ENCODE data around the gene C18orf63. TPM values are rescaled to one million over a fixed set of nuclear protein-coding genes. Genes with fewer than 3 reads are reported as not detected.

Gene C18orf63
- total RNA-seq, 2 experiments from 2014 or later: not detected

- H3K79me2 ChIP-seq (ENCODE audit: insufficient read depth, low read depth, low read length): no peaks in the 10 kb centered on the region
- DNase-seq (ENCODE audit: low spot score): no peak
- no peak overlapping the region for H3K4me2 ChIP-seq (ENCODE audit: low read length)
- CTCF ChIA-PET (ENCODE audit: unreplicated experiment): no interaction called here
- H3K4me3 ChIP-seq (ENCODE audit: low read depth, low read length, poor library complexity, severe bottlenecking): no peak overlapping the region
- H3K9me3 ChIP-seq (ENCODE audit: low read length): no peaks in the 10 kb centered on the region
- H3K27ac ChIP-seq (ENCODE audit: low read depth, low read length, poor library complexity, severe bottlenecking): no peak overlapping the region
- no peak for TF ChIP-seq EZH2phosphoT487 (IDR thresholded peaks at IDR 0.05; ENCODE audit: borderline replicate concordance, low read depth, low read length)
- TF ChIP-seq, protein P1, sequence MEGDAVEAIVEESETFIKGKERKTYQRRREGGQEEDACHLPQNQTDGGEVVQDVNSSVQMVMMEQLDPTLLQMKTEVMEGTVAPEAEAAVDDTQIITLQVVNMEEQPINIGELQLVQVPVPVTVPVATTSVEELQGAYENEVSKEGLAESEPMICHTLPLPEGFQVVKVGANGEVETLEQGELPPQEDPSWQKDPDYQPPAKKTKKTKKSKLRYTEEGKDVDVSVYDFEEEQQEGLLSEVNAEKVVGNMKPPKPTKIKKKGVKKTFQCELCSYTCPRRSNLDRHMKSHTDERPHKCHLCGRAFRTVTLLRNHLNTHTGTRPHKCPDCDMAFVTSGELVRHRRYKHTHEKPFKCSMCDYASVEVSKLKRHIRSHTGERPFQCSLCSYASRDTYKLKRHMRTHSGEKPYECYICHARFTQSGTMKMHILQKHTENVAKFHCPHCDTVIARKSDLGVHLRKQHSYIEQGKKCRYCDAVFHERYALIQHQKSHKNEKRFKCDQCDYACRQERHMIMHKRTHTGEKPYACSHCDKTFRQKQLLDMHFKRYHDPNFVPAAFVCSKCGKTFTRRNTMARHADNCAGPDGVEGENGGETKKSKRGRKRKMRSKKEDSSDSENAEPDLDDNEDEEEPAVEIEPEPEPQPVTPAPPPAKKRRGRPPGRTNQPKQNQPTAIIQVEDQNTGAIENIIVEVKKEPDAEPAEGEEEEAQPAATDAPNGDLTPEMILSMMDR (conservative IDR thresholded peaks at IDR 0.05; ENCODE audit: low read length): no peak
- no peaks in the 10 kb centered on the region for H3K36me3 ChIP-seq (ENCODE audit: insufficient read depth, low read length)
- no peaks in the 10 kb centered on the region for H3K4me1 ChIP-seq (ENCODE audit: insufficient read depth, low read length, poor library complexity, severe bottlenecking)
- intact Hi-C loops (cut with micrococcal nuclease; ENCODE audit: unreplicated experiment): no loop called here
- no TSS peak for BruUV-seq (replicated peaks)
- no peak overlapping the region for H2AFZ ChIP-seq (ENCODE audit: low read length)
- no peaks in the 10 kb centered on the region for H4K20me1 ChIP-seq (ENCODE audit: insufficient read depth, low read length)
- no peaks in the 10 kb centered on the region for H3K9me2 ChIP-seq (ENCODE audit: insufficient read depth, low read length)
- POLR2A ChIA-PET: no interaction called here
These were observed 32.7 kb upstream of the C18orf63 start for GRCh38 chr18:74282755-74283554.

DNA sequence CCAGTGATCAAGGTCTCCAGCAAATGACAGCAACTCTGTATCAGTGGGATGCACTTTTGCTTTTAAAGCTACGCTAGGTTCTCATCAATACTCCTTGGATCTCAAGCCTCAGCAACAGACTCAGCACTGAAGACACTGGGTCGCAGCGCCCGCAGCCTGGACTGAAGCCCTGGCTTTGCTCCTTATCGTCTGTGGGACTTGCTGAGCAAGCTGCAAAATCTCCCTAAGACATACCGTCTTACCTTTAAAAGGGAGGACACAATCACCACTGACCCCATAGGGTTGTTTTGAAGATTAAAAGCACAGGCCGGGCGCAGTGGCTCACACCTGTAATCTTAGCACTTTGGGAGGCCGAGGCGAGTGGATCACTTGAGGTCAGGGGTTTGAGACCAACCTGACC, 32.0 kb upstream of the C18orf63 start:
- ChIA-PET POLR2A (no interaction called here), CTCF (ENCODE audit: unreplicated experiment) (no interaction called here)
- Histone ChIP-seq H3K9me2 (ENCODE audit: insufficient read depth, low read length) (no peaks in the 10 kb centered on the region), H3K9me3 (ENCODE audit: low read length) (no peaks in the 10 kb centered on the region), H3K36me3 (ENCODE audit: insufficient read depth, low read length) (no peaks in the 10 kb centered on the region), H3K4me2 (ENCODE audit: low read length) (no peak overlapping the region), H4K20me1 (ENCODE audit: insufficient read depth, low read length) (no peaks in the 10 kb centered on the region), H2AFZ (ENCODE audit: low read length) (no peak overlapping the region), H3K79me2 (ENCODE audit: insufficient read depth, low read depth, low read length) (no peaks in the 10 kb centered on the region), H3K4me3 (ENCODE audit: low read depth, low read length, poor library complexity, severe bottlenecking) (no peak overlapping the region), H3K27ac (ENCODE audit: low read depth, low read length, poor library complexity, severe bottlenecking) (no peak overlapping the region), H3K4me1 (ENCODE audit: insufficient read depth, low read length, poor library complexity, severe bottlenecking) (no peaks in the 10 kb centered on the region)
- no TSS peak for BruUV-seq (replicated peaks)
- TF ChIP-seq, protein P1 (conservative IDR thresholded peaks at IDR 0.05; ENCODE audit: low read length): no peak
- intact Hi-C loops (cut with micrococcal nuclease; ENCODE audit: unreplicated experiment): no loop called here
- DNase-seq (ENCODE audit: low spot score): no peak

GRCh38 chr18:74284191-74284979, 31.3 kb upstream of the C18orf63 start:
- no peak for DNase-seq (ENCODE audit: low spot score)
- H3K79me2 ChIP-seq (ENCODE audit: insufficient read depth, low read depth, low read length): no peaks in the 10 kb centered on the region
- H3K4me2 ChIP-seq (ENCODE audit: low read length): no peak overlapping the region
- no peaks in the 10 kb centered on the region for H3K9me3 ChIP-seq (ENCODE audit: low read length)
- H2AFZ ChIP-seq (ENCODE audit: low read length): no peak overlapping the region
- TF ChIP-seq, protein P1 (conservative IDR thresholded peaks at IDR 0.05; ENCODE audit: low read length): no peak
- CTCF ChIA-PET (ENCODE audit: unreplicated experiment): no interaction called here
- no peak overlapping the region for H3K27ac ChIP-seq (ENCODE audit: low read depth, low read length, poor library complexity, severe bottlenecking)
- no peaks in the 10 kb centered on the region for H4K20me1 ChIP-seq (ENCODE audit: insufficient read depth, low read length)
- intact Hi-C loops (cut with micrococcal nuclease; ENCODE audit: unreplicated experiment): no loop called here
- H3K9me2 ChIP-seq (ENCODE audit: insufficient read depth, low read length): no peaks in the 10 kb centered on the region
- no peaks in the 10 kb centered on the region for H3K36me3 ChIP-seq (ENCODE audit: insufficient read depth, low read length)
- no TSS peak for BruUV-seq (replicated peaks)
- no peaks in the 10 kb centered on the region for H3K4me1 ChIP-seq (ENCODE audit: insufficient read depth, low read length, poor library complexity, severe bottlenecking)
- POLR2A ChIA-PET: no interaction called here
- no peak overlapping the region for H3K4me3 ChIP-seq (ENCODE audit: low read depth, low read length, poor library complexity, severe bottlenecking)

Measured in OCI-LY7 (cell line).